Effector memory CD4-positive, alpha-beta T cell (primary cell): ENCODE results near the gene PTPRT.

Experiments
- DNase-seq, 3 donors: peaks; one replicate each; pipeline ENCODE4 v3.0.0-alpha.2; 2020
- H3K27ac ChIP-seq: 2 replicates; pipeline ENCODE4 v1.7.0; 2013; ENCODE audit warnings: mild to moderate bottlenecking, low read length, moderate library complexity; ENCODE audit not compliant: insufficient read depth, poor library complexity, severe bottlenecking
- H3K27me3 ChIP-seq: replicated peaks from 2 replicates; pipeline ENCODE4 v1.7.0; 2013; ENCODE audit warnings: mild to moderate bottlenecking, low read length; ENCODE audit not compliant: insufficient read depth, control insufficient read depth, poor library complexity, severe bottlenecking
- H3K36me3 ChIP-seq: 2 replicates; pipeline ENCODE4 v1.7.0; 2013; ENCODE audit warnings: mild to moderate bottlenecking, low read length, moderate library complexity; ENCODE audit not compliant: control insufficient read depth, insufficient read depth
- H3K4me1 ChIP-seq: 2 replicates; pipeline ENCODE4 v1.7.0; 2013; ENCODE audit warnings: low read length, mild to moderate bottlenecking; ENCODE audit not compliant: control insufficient read depth, insufficient read depth, poor library complexity, severe bottlenecking
- H3K4me3 ChIP-seq: 2 replicates; pipeline ENCODE4 v1.7.0; 2013; ENCODE audit warnings: low read length, low read depth, mild to moderate bottlenecking; ENCODE audit not compliant: insufficient read depth, poor library complexity, severe bottlenecking
- H3K9me3 ChIP-seq: 2 replicates; pipeline ENCODE4 v1.7.0; 2013; ENCODE audit warnings: mild to moderate bottlenecking, low read length, moderate library complexity; ENCODE audit not compliant: control insufficient read depth

Gene PTPRT

DNA sequence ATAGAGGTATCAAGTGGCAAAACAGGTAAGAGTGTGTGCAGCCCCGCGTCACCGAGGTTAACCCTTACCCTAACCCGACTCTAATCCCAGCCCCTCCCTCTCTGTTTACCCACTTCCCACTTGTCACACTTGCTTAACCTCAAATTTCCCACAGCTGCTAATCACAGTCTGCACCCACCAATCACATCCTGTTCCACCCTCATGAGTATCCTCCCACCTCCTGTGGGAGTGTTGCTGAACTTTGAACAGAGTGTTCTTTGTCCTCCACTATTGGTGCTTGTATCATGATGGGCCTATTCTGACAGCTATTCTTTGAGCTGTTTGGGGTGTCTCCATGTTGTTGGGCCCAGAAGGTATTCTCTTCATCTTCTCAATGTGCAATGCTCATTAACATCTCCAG is 487.8 kb downstream of the PTPRT start:
- H3K4me1 ChIP-seq = no peaks in the 10 kb centered on the region
- no peak overlapping the region for H3K4me3 ChIP-seq
- no peaks in the 10 kb centered on the region for H3K27me3 ChIP-seq
- H3K27ac ChIP-seq = no peak overlapping the region
- no peaks in the 10 kb centered on the region for H3K36me3 ChIP-seq
- DNase-seq = no peak
- H3K9me3 ChIP-seq = peaks cover 3% of the 10 kb centered on the region

- peaks cover 3% of the 10 kb centered on the region for H3K9me3 ChIP-seq
- no peak overlapping the region for H3K27ac ChIP-seq
Measured at GRCh38 chr20:42700372-42700771, 489.3 kb downstream of the PTPRT start.

DNA sequence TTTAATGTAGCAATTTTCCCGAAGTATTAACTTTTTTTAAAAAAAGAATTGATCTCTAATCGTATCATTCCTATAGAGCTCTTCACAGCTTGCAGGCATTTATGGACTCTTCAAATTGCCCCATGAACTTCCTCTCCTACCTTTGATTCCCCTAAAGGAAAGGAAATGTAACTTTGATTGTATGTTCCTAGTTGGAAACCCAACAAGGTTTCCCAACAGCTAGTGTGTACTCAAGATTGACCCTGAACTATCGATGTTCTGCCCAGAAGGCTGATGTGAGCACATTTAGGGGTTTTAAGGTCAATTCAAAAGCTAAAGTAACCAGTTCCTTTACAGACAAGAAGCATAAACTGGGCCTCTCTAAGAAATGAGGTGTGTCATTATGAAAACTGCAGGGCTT is 491.7 kb downstream of the PTPRT start:
- peaks cover under 1% of the 10 kb centered on the region for H3K9me3 ChIP-seq
- H3K36me3 ChIP-seq = no peaks in the 10 kb centered on the region
- H3K4me1 ChIP-seq = no peaks in the 10 kb centered on the region
- no peak overlapping the region for H3K4me3 ChIP-seq
- no peaks in the 10 kb centered on the region for H3K27me3 ChIP-seq
- no peak overlapping the region for H3K27ac ChIP-seq
- DNase-seq = no peak

More at GRCh38 chr20:42700372-42700771, 489.3 kb downstream of the PTPRT start:
- no peaks in the 10 kb centered on the region for H3K27me3 ChIP-seq
- no peak for DNase-seq
- H3K4me3 ChIP-seq = no peak overlapping the region
- no peaks in the 10 kb centered on the region for H3K36me3 ChIP-seq
- no peaks in the 10 kb centered on the region for H3K4me1 ChIP-seq

DNA sequence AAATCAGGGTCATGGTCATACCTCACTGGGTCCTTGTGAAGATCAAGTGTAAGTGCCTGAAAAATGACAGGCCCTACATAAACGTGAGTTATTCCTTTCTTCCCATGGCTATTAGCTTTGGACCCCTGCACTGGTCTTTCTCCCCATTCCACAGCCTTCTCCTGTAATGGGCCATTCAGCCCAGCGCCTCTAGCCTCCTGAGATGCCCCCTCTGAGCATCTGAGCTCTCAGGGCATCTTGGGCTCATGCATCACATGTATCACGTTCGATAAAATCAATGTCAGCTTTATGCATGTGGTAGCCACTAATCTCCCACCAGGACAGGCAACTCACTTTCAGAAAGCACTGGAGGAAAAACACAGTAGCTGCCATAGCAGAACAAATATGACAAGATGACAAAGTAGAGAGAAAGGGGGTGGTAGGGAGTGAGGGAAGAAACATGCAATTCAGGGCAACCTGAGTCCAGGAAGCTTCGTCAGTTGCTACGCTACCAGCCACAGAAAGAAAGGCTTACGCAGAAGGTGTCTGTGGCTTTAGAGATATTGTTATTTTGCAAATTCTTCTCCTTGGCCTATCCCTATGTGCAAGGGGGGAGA is 498.8 kb downstream of the PTPRT start:
- Histone ChIP-seq H3K27me3 (no peaks in the 10 kb centered on the region), H3K9me3 (no peaks in the 10 kb centered on the region)

DNA sequence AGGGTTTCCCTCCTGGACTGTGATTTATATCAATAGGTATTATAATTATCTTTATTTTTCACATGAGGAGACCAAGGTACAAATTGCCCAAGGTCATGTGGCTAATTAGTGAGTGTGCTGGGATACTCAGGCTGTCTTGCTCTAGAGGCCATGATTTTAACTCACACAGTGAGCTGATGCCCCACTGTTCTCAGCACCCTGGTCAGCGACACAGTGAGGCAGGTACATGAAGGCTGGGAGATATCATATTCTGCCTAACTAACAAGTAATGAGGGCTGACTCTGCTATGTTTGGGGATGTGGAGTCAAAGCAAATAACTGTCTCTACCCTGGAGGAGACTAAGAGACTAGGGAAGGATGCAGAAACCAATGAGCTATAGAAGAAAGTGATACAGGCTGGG is 501.1 kb downstream of the PTPRT start:
- Histone ChIP-seq H3K27me3 (no peaks in the 10 kb centered on the region), H3K4me1 (no peaks in the 10 kb centered on the region), H3K4me3 (no peak overlapping the region), H3K27ac (no peak overlapping the region), H3K9me3 (no peaks in the 10 kb centered on the region), H3K36me3 (no peaks in the 10 kb centered on the region)
- DNase-seq = no peak

More for the DNA sequence above, 498.8 kb downstream of the PTPRT start:
- no peak for DNase-seq
- Histone ChIP-seq H3K36me3 (no peaks in the 10 kb centered on the region), H3K27ac (no peak overlapping the region), H3K4me1 (no peaks in the 10 kb centered on the region), H3K4me3 (no peak overlapping the region)

DNA sequence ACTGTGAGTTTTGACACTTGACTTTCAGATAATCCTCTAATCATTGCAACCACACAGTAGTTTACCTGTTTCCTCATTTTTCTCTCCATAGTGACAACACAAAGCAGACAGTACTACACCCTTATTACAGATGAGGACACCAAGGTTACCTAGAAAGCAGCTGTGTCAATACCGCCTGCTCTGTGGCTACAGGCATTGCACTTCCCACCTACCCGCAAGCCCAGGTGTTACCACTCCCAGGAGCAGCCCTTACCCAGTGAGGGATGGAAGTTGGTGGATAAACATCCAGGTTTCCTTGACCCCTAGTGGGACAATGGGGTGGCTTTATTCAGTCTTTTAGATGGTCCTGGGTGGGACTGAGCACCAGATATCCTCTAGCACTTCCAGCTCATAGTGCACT is 503.6 kb downstream of the PTPRT start:
- Histone ChIP-seq H3K27me3 (no peaks in the 10 kb centered on the region), H3K9me3 (no peaks in the 10 kb centered on the region)

DNA sequence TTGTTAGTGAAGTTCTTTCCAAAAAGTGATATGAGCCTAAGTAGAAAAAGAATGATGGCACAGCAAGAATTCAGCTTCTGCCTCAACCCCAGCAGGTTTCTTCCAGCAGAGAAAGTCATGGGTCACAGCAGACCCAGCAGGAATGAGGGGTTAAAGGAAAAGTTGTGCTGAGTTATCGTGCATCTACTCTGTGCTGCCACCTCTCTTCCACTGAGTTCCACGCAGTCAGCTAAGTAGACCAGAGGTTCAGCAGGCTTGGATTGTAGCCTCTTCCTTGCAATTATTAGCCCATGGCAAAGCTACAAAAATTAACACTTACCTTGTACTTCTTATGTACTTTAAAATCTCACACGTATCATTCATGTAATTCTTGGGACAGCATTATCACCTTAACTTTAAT is 510.8 kb downstream of the PTPRT start:
- H3K4me3 ChIP-seq = no peak overlapping the region
- H3K9me3 ChIP-seq = no peaks in the 10 kb centered on the region
- H3K4me1 ChIP-seq = no peaks in the 10 kb centered on the region
- no peaks in the 10 kb centered on the region for H3K27me3 ChIP-seq
- no peaks in the 10 kb centered on the region for H3K36me3 ChIP-seq
- DNase-seq = no peak
- no peak overlapping the region for H3K27ac ChIP-seq

More for the DNA sequence above, 503.6 kb downstream of the PTPRT start:
- H3K4me3 ChIP-seq = no peak overlapping the region
- H3K4me1 ChIP-seq = no peaks in the 10 kb centered on the region
- no peak for DNase-seq
- no peaks in the 10 kb centered on the region for H3K36me3 ChIP-seq
- no peak overlapping the region for H3K27ac ChIP-seq

- Histone ChIP-seq H3K27me3 (no peaks in the 10 kb centered on the region), H3K36me3 (no peaks in the 10 kb centered on the region), H3K9me3 (no peaks in the 10 kb centered on the region), H3K4me3 (no peak overlapping the region), H3K27ac (no peak overlapping the region), H3K4me1 (no peaks in the 10 kb centered on the region)
- no peak for DNase-seq
Measured at GRCh38 chr20:42656130-42656529, 533.6 kb downstream of the PTPRT start.

DNA sequence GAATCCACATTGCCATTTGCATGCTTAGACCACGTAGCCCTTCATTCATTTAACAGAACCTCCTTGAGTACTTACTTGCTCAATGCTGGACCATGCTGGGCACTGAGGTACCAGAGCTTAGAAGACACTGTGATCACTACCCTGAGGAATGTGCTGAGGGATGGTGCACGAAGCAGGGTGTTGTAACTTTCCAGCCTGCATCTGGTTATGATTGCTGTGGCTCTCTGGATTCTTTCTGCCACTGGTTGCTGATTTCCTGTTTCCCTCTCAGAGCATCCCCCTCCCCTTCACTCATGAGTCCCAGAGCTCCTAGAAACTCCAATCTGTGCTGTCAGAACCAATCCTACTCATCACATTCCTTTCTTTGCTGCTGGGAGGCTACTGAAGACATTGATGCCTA is 537.4 kb downstream of the PTPRT start:
- Histone ChIP-seq H3K27me3 (no peaks in the 10 kb centered on the region), H3K36me3 (no peaks in the 10 kb centered on the region), H3K27ac (no peak overlapping the region), H3K4me3 (no peak overlapping the region), H3K9me3 (no peaks in the 10 kb centered on the region), H3K4me1 (no peaks in the 10 kb centered on the region)
- DNase-seq = no peak

GRCh38 chr20:42650191-42650746 is 539.4 kb downstream of the PTPRT start:
- no peak overlapping the region for H3K4me3 ChIP-seq
- no peaks in the 10 kb centered on the region for H3K9me3 ChIP-seq
- no peak for DNase-seq
- no peaks in the 10 kb centered on the region for H3K27me3 ChIP-seq
- H3K36me3 ChIP-seq = no peaks in the 10 kb centered on the region
- no peak overlapping the region for H3K27ac ChIP-seq
- no peaks in the 10 kb centered on the region for H3K4me1 ChIP-seq
